ENCODE data around the gene DIPK1B.
A peak's percentile ranks its signal among the peaks of the same experiment; 100 is the strongest.

The DIPK1B gene

DNA sequence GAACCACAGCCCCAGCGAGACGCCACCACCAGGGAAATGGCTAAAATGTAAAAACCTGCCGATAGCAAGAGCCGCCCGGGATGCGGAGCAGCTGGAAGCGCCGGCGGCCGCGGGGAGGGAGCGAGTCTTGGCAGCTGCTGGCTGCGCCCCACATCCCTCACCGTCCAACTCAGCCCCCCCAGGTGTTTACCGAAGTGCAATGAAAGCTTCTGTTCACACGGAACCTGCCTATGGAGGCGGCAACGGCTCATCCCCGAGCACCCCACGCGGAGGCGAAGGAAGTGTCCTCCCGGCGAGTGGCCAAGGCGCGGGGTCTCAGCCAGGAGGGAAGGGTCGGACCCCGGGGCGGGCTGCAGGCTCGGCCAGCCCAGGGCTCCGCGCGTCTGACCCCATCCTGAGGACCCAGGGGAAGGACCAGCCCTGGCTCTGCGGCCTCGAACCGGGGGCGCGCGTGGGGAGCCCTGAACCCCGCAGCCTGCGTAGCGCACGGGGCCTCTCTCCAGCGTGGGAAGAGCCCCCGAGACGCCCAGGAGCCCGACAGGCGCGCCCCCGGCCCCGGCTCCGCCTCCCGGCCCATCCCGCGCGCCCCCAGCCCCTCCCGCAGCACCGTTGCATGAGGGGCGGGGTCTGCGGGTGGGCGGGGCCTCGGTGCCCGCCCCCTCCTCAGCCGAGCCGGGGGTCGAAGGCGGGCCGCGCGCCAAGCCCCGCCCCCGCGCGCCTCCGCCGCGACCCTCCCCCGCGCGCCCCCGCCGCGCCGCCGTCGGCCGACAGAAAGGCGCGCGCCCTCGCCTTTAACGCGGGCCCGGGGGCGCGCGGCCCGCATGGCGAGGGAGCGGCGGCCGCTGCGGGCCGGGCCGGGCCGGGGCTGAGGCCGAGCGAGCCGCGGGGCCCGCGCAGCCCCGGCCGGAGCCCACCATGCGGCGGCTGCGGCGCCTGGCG lies at the start of gene DIPK1B:
TSS of gene DIPK1B (plus strand) at position 822 of the 939 bp plus-strand sequence. CDS start at position 916, 94 bp downstream.
- ChIA-PET POLR2A (interaction anchor here (0.7 to 6.4 kb wide), 3 partner anchors 11 to 703 kb away, joined by 8 to 79 read pairs (median 25); no protein-coding TSS in a partner anchor), CTCF (interaction anchor here (1.6 kb wide), 1 partner anchor 26 kb away, joined by 6 read pairs; no protein-coding TSS in a partner anchor)
- peak within 1 kb of the TSS; percentile 70 for H3K4me3 ChIP-seq (ENCODE audit: low read depth, low read length)
- TF ChIP-seq ZNF670 (tag by site-specific recombination; IDR thresholded peaks at IDR 0.05; ENCODE audit: low read depth) (no peak), ZFHX2 (tag by site-specific recombination; conservative IDR thresholded peaks at IDR 0.05) (peak; percentile 68), KLF16 (tag by site-specific recombination; IDR thresholded peaks at IDR 0.05) (no peak), REPIN1 (tag by site-specific recombination; IDR thresholded peaks at IDR 0.05; ENCODE audit: low read depth) (no peak), ZNF76 (tag by site-specific recombination; IDR thresholded peaks at IDR 0.05; ENCODE audit: borderline replicate concordance, low read depth) (no peak), ZXDB (tag by site-specific recombination; IDR thresholded peaks at IDR 0.05) (no peak), ZNF23 (tag by site-specific recombination; IDR thresholded peaks at IDR 0.05; ENCODE audit: borderline replicate concordance) (no peak), GLIS2 (tag by site-specific recombination; IDR thresholded peaks at IDR 0.05) (peak; percentile 26; the same call in 1 of the 2 replicates), ZNF10 (tag by site-specific recombination; IDR thresholded peaks at IDR 0.05) (no peak), OSR2 (tag by site-specific recombination; IDR thresholded peaks at IDR 0.05) (no peak), ZNF221 (tag by site-specific recombination; IDR thresholded peaks at IDR 0.05; ENCODE audit: borderline replicate concordance) (no peak), ZNF548 (tag by site-specific recombination; IDR thresholded peaks at IDR 0.05) (no peak), ZNF223 (tag by site-specific recombination; IDR thresholded peaks at IDR 0.05) (no peak), ZNF335 (tag by site-specific recombination; conservative IDR thresholded peaks at IDR 0.05) (0 out of 2 replicates have a peak, but pooled peaks have one; percentile 3), ZEB2 (tag by site-specific recombination; IDR thresholded peaks at IDR 0.05) (no peak), ZNF530 (tag by site-specific recombination; IDR thresholded peaks at IDR 0.05; ENCODE audit: low read depth) (no peak), ZNF155 (tag by site-specific recombination; IDR thresholded peaks at IDR 0.05) (no peak), ZNF707 (tag by site-specific recombination; IDR thresholded peaks at IDR 0.05) (no peak), MYNN (tag by site-specific recombination; IDR thresholded peaks at IDR 0.05; ENCODE audit: borderline replicate concordance) (no peak), ZNF747 (tag by site-specific recombination; IDR thresholded peaks at IDR 0.05) (no peak), ZNF37A (tag by site-specific recombination; IDR thresholded peaks at IDR 0.05) (no peak), ZNF19 (tag by site-specific recombination; IDR thresholded peaks at IDR 0.05; ENCODE audit: low read depth) (no peak)
- TF ChIP-seq, protein P1, sequence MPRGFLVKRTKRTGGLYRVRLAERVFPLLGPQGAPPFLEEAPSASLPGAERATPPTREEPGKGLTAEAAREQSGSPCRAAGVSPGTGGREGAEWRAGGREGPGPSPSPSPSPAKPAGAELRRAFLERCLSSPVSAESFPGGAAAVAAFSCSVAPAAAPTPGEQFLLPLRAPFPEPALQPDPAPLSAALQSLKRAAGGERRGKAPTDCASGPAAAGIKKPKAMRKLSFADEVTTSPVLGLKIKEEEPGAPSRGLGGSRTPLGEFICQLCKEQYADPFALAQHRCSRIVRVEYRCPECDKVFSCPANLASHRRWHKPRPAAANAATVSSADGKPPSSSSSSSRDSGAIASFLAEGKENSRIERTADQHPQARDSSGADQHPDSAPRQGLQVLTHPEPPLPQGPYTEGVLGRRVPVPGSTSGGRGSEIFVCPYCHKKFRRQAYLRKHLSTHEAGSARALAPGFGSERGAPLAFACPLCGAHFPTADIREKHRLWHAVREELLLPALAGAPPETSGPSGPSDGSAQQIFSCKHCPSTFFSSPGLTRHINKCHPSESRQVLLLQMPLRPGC (tag by site-specific recombination; IDR thresholded peaks at IDR 0.05) = no peak
- TF ChIP-seq, protein P2, sequence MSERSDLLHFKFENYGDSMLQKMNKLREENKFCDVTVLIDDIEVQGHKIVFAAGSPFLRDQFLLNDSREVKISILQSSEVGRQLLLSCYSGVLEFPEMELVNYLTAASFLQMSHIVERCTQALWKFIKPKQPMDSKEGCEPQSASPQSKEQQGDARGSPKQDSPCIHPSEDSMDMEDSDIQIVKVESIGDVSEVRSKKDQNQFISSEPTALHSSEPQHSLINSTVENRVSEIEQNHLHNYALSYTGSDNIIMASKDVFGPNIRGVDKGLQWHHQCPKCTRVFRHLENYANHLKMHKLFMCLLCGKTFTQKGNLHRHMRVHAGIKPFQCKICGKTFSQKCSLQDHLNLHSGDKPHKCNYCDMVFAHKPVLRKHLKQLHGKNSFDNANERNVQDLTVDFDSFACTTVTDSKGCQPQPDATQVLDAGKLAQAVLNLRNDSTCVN (tag by site-specific recombination; optimal IDR thresholded peaks at IDR 0.05) = peak; percentile 29
- H3K4me1 ChIP-seq (ENCODE audit: control insufficient read depth, insufficient read depth, low read length) = no peaks in the 10 kb centered on the region
- peak within 1 kb of the TSS; percentile 80 for H3K27ac ChIP-seq (ENCODE audit: extremely low read depth, low read depth, low read length)
- H3K36me3 ChIP-seq (ENCODE audit: control insufficient read depth in 2 of 2, insufficient read depth in 1 of 2, low read length in 2 of 2) = peaks cover 0 to 22% of the 10 kb centered on the region in 2 experiments; a peak in 2 of 3 replicates
- no peaks in the 10 kb centered on the region for H3K9me3 ChIP-seq (ENCODE audit: control insufficient read depth, insufficient read depth, low read depth, low read length)

Data from HEK293 (cell line).